GM23338 (cell line): ENCODE measurements around the gene SPRY1. TPM values are rescaled to one million over a fixed set of nuclear protein-coding genes. Genes with fewer than 3 reads are reported as not detected.

Experiments used
- ATAC-seq: fragments of 200-7000 bp; cut with Tn5 transposase; 3 replicates; pipeline ENCODE4 v1.9.1; 2020
- DNase-seq: peaks from one replicate; pipeline ENCODE4 v3.0.0-alpha.2; 2015; ENCODE audit warnings: low spot score
- H2AFZ ChIP-seq: fragments of 200-600 bp; sonication (generic); 2 replicates; pipeline ENCODE4 v1.8.0; 2016; ENCODE audit warnings: antibody characterized with exemption, mild to moderate bottlenecking, moderate library complexity
- H3F3A ChIP-seq: fragments of 200-600 bp; sonication (generic); replicated peaks from 2 replicates; pipeline ENCODE4 v1.8.0; 2017; ENCODE audit warnings: antibody characterized with exemption, mixed run types, low read depth
- H3K27ac ChIP-seq: fragments of 200-600 bp; sonication (generic); 2 replicates; pipeline ENCODE4 v1.6.1; 2016; ENCODE audit warnings: low read depth
- H3K27me3 ChIP-seq: fragments of 200-600 bp; sonication (generic); 2 replicates; pipeline ENCODE4 v1.8.0; 2016; ENCODE audit warnings: mild to moderate bottlenecking, mixed run types, moderate library complexity; ENCODE audit not compliant: insufficient read depth
- H3K36me3 ChIP-seq: fragments of 200-600 bp; sonication (generic); 2 replicates; pipeline ENCODE4 v1.8.0; 2016; ENCODE audit warnings: mild to moderate bottlenecking; ENCODE audit not compliant: insufficient read depth
- H3K4me1 ChIP-seq: fragments of 200-600 bp; sonication (generic); 2 replicates; pipeline ENCODE4 v1.8.0; 2016; ENCODE audit warnings: mild to moderate bottlenecking, moderate library complexity; ENCODE audit not compliant: insufficient read depth
- H3K4me2 ChIP-seq: fragments of 200-600 bp; sonication (generic); 2 replicates; pipeline ENCODE4 v1.7.1; 2017; ENCODE audit warnings: mixed run types
- H3K4me3 ChIP-seq: fragments of 200-600 bp; sonication (generic); 2 replicates; pipeline ENCODE4 v1.6.1; 2016; ENCODE audit warnings: mixed run types
- H3K79me2 ChIP-seq: fragments of 200-600 bp; sonication (generic); replicated peaks from 2 replicates; pipeline ENCODE4 v1.8.0; 2017; ENCODE audit warnings: mild to moderate bottlenecking; ENCODE audit not compliant: insufficient read depth
- H3K9me2 ChIP-seq: fragments of 200-600 bp; sonication (generic); 2 replicates; pipeline ENCODE4 v1.8.0; 2017; ENCODE audit not compliant: insufficient read depth
- H4K20me1 ChIP-seq: fragments of 200-600 bp; sonication (generic); replicated peaks from 2 replicates; pipeline ENCODE4 v1.8.0; 2017; ENCODE audit warnings: mild to moderate bottlenecking; ENCODE audit not compliant: insufficient read depth
- H3K27ac Mint-ChIP-seq: 2 replicates; pipeline ENCODE4 v1.8.0; 2020; ENCODE audit warnings: inconsistent platforms, mild to moderate bottlenecking, moderate library complexity, mixed read lengths
- H3K27me3 Mint-ChIP-seq: 3 replicates; pipeline ENCODE4 v1.8.0; 2022; ENCODE audit warnings: low read depth, mild to moderate bottlenecking, moderate library complexity, mixed read lengths, inconsistent platforms; ENCODE audit not compliant: insufficient read depth, poor library complexity
- H3K36me3 Mint-ChIP-seq: 3 replicates; pipeline ENCODE4 v1.8.0; 2021; ENCODE audit warnings: low read depth, mild to moderate bottlenecking, inconsistent platforms, moderate library complexity, mixed read lengths
- H3K4me1 Mint-ChIP-seq: 3 replicates; pipeline ENCODE4 v1.8.0; 2020; ENCODE audit warnings: mild to moderate bottlenecking, inconsistent platforms, mixed read lengths
- H3K4me3 Mint-ChIP-seq: 3 replicates; pipeline ENCODE4 v1.8.0; 2021; ENCODE audit warnings: moderate library complexity, mild to moderate bottlenecking, inconsistent platforms, mixed read lengths
- H3K9me3 Mint-ChIP-seq: 3 replicates; pipeline ENCODE4 v1.8.0; 2020; ENCODE audit warnings: moderate library complexity, mild to moderate bottlenecking, inconsistent platforms, mixed read lengths
- CREB1 ChIP-seq: fragments of 250-450 bp; sonication (Bioruptor Pico); IDR thresholded peaks from 2 replicates; pipeline ENCODE4 v1.5.0; 2020; ENCODE audit warnings: low read depth, mild to moderate bottlenecking, moderate library complexity
- EZH2 ChIP-seq: fragments of 200-600 bp; sonication (generic); IDR thresholded peaks from one replicate; pipeline ENCODE4 v1.8.0; 2017; ENCODE audit warnings: antibody characterized with exemption, mild to moderate bottlenecking, low read depth; ENCODE audit not compliant: unreplicated experiment
- EZH2phosphoT487 ChIP-seq: fragments of 200-600 bp; sonication (generic); IDR thresholded peaks from one replicate; pipeline ENCODE4 v1.8.1; 2018; ENCODE audit warnings: antibody characterized with exemption; ENCODE audit not compliant: unreplicated experiment
- polyA plus RNA-seq: library from polyadenylated mRNA; unstranded; fragments of >200 nt; fragmentation: Nextera tagmentation; extraction: Ambion mirVana; gene quantifications from 2 replicates; pipeline ENCODE4 v1.2.1, GENCODE V29; 2016
- total RNA-seq: library from RNA; depleted of rRNA; stranded (reverse); fragments of >200 nt; shearing (Covaris generic); gene quantifications from 2 replicates; pipeline ENCODE4 v1.2.3, GENCODE V29; 2014
- TF ChIP-seq, protein P1 (sequence below): fragments of 250-450 bp; sonication (Bioruptor Pico); IDR thresholded peaks from 2 replicates; pipeline ENCODE4 v1.5.0; 2020; ENCODE audit warnings: mild to moderate bottlenecking, moderate library complexity
- TF ChIP-seq, protein P2 (sequence below): IDR thresholded peaks from one replicate; pipeline ENCODE4 v1.6.1; 2018; ENCODE audit warnings: antibody characterized with exemption; ENCODE audit not compliant: unreplicated experiment
- TF ChIP-seq, protein P3 (sequence below), 2 experiments: fragments of 200-600 bp in 1 of 2; sonication (generic) in 1 of 2; conservative IDR thresholded peaks; 2 replicates each; pipeline versions ENCODE4 v1.5.1 to v1.6.1; 2016 to 2017; ENCODE audit warnings: antibody characterized with exemption in 2 of 2, low read depth in 2 of 2, mild to moderate bottlenecking in 2 of 2, moderate library complexity in 1 of 2

SPRY1 gene
- total and polyA plus RNA-seq, 2 experiments from 2014 or later: 62.8 to 103 TPM

DNA sequence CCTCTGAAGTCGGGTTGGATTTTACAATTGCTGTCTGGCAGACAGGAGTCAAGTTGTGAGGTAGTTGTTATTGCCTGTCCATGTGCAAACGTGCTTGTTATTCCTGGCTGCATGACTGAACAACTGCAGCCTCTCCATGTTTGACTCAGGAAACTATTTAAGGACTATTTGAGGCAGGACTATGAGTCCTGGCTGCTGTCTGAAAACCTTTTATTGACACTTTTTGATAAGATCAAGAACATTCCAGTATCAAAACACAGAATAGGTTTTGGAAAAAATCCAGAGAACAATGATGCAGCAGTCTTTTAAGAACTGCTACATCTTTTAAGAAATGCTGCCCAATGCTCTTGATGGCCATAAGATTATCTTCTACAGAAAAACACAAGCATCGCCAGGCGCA is 10.0 kb upstream of the SPRY1 start (continued):
- TF ChIP-seq, protein P1, sequence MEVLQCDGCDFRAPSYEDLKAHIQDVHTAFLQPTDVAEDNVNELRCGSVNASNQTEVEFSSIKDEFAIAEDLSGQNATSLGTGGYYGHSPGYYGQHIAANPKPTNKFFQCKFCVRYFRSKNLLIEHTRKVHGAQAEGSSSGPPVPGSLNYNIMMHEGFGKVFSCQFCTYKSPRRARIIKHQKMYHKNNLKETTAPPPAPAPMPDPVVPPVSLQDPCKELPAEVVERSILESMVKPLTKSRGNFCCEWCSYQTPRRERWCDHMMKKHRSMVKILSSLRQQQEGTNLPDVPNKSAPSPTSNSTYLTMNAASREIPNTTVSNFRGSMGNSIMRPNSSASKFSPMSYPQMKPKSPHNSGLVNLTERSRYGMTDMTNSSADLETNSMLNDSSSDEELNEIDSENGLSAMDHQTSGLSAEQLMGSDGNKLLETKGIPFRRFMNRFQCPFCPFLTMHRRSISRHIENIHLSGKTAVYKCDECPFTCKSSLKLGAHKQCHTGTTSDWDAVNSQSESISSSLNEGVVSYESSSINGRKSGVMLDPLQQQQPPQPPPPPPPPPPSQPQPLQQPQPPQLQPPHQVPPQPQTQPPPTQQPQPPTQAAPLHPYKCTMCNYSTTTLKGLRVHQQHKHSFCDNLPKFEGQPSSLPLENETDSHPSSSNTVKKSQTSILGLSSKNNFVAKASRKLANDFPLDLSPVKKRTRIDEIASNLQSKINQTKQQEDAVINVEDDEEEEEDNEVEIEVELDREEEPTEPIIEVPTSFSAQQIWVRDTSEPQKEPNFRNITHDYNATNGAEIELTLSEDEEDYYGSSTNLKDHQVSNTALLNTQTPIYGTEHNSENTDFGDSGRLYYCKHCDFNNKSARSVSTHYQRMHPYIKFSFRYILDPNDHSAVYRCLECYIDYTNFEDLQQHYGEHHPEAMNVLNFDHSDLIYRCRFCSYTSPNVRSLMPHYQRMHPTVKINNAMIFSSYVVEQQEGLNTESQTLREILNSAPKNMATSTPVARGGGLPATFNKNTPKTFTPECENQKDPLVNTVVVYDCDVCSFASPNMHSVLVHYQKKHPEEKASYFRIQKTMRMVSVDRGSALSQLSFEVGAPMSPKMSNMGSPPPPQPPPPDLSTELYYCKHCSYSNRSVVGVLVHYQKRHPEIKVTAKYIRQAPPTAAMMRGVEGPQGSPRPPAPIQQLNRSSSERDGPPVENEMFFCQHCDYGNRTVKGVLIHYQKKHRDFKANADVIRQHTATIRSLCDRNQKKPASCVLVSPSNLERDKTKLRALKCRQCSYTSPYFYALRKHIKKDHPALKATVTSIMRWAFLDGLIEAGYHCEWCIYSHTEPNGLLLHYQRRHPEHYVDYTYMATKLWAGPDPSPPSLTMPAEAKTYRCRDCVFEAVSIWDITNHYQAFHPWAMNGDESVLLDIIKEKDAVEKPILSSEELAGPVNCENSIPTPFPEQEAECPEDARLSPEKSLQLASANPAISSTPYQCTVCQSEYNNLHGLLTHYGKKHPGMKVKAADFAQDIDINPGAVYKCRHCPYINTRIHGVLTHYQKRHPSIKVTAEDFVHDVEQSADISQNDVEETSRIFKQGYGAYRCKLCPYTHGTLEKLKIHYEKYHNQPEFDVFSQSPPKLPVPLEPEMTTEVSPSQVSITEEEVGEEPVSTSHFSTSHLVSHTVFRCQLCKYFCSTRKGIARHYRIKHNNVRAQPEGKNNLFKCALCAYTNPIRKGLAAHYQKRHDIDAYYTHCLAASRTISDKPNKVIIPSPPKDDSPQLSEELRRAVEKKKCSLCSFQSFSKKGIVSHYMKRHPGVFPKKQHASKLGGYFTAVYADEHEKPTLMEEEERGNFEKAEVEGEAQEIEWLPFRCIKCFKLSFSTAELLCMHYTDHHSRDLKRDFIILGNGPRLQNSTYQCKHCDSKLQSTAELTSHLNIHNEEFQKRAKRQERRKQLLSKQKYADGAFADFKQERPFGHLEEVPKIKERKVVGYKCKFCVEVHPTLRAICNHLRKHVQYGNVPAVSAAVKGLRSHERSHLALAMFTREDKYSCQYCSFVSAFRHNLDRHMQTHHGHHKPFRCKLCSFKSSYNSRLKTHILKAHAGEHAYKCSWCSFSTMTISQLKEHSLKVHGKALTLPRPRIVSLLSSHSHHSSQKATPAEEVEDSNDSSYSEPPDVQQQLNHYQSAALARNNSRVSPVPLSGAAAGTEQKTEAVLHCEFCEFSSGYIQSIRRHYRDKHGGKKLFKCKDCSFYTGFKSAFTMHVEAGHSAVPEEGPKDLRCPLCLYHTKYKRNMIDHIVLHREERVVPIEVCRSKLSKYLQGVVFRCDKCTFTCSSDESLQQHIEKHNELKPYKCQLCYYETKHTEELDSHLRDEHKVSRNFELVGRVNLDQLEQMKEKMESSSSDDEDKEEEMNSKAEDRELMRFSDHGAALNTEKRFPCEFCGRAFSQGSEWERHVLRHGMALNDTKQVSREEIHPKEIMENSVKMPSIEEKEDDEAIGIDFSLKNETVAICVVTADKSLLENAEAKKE (CRISPR knock-in tag): no peak
- TF ChIP-seq CREB1 (CRISPR knock-in tag): no peak
- no peak for TF ChIP-seq EZH2
- no peak for TF ChIP-seq EZH2phosphoT487

DNA sequence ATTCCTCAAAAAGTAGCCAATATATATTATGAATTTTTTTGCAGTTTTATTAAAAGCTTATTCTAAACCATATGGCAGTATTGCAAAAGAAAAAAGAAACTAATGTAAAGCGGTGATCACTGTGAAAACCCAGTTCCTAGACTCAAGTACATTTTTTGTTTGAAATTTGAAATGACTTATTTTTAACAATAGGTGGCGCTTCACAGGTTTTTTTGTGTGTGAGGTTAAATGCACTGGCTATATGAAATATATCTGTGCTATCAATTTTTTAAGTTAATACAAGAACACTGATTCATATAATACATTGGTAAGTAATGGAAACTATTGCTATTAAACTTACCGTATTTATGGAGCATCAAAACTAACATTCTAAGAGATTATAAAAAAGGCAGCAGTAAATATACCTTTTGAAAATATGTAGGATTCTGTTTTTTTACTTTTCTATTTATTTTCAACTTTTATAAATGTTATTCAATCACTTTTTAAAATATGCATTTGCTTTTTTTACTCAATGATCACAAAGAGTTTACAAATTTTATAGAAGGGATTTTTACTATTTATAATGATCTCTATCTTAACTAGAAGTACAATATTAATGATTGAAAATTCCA is 5.6 kb upstream of the SPRY1 start:
- Histone ChIP-seq H3K27ac (no peak overlapping the region), H3K27me3 (no peaks in the 10 kb centered on the region), H3K4me2 (no peak overlapping the region), H3K4me1 (peaks cover 15% of the 10 kb centered on the region), H2AFZ (no peak overlapping the region), H3K36me3 (no peaks in the 10 kb centered on the region), H4K20me1 (no peaks in the 10 kb centered on the region), H3F3A (no peaks in the 10 kb centered on the region), H3K4me3 (no peak overlapping the region), H3K9me2 (no peaks in the 10 kb centered on the region), H3K79me2 (no peaks in the 10 kb centered on the region)
- Mint-ChIP-seq H3K9me3 (no peaks in the 10 kb centered on the region), H3K4me1 (peaks cover 9% of the 10 kb centered on the region), H3K36me3 (no peaks in the 10 kb centered on the region), H3K27ac (no peak overlapping the region), H3K27me3 (peaks cover 4% of the 10 kb centered on the region), H3K4me3 (no peak overlapping the region)
- no peak for ATAC-seq
- TF ChIP-seq, protein P2, sequence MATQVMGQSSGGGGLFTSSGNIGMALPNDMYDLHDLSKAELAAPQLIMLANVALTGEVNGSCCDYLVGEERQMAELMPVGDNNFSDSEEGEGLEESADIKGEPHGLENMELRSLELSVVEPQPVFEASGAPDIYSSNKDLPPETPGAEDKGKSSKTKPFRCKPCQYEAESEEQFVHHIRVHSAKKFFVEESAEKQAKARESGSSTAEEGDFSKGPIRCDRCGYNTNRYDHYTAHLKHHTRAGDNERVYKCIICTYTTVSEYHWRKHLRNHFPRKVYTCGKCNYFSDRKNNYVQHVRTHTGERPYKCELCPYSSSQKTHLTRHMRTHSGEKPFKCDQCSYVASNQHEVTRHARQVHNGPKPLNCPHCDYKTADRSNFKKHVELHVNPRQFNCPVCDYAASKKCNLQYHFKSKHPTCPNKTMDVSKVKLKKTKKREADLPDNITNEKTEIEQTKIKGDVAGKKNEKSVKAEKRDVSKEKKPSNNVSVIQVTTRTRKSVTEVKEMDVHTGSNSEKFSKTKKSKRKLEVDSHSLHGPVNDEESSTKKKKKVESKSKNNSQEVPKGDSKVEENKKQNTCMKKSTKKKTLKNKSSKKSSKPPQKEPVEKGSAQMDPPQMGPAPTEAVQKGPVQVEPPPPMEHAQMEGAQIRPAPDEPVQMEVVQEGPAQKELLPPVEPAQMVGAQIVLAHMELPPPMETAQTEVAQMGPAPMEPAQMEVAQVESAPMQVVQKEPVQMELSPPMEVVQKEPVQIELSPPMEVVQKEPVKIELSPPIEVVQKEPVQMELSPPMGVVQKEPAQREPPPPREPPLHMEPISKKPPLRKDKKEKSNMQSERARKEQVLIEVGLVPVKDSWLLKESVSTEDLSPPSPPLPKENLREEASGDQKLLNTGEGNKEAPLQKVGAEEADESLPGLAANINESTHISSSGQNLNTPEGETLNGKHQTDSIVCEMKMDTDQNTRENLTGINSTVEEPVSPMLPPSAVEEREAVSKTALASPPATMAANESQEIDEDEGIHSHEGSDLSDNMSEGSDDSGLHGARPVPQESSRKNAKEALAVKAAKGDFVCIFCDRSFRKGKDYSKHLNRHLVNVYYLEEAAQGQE: no peak
- TF ChIP-seq, protein P3, sequence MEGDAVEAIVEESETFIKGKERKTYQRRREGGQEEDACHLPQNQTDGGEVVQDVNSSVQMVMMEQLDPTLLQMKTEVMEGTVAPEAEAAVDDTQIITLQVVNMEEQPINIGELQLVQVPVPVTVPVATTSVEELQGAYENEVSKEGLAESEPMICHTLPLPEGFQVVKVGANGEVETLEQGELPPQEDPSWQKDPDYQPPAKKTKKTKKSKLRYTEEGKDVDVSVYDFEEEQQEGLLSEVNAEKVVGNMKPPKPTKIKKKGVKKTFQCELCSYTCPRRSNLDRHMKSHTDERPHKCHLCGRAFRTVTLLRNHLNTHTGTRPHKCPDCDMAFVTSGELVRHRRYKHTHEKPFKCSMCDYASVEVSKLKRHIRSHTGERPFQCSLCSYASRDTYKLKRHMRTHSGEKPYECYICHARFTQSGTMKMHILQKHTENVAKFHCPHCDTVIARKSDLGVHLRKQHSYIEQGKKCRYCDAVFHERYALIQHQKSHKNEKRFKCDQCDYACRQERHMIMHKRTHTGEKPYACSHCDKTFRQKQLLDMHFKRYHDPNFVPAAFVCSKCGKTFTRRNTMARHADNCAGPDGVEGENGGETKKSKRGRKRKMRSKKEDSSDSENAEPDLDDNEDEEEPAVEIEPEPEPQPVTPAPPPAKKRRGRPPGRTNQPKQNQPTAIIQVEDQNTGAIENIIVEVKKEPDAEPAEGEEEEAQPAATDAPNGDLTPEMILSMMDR (conservative IDR thresholded peaks at IDR 0.05; ENCODE audit: low read depth in 2 of 2): peak; percentile 44 to 78
- peak; percentile 38 for DNase-seq
